ENCODE measurements around the gene PDZD7. TPM values are rescaled to one million over a fixed set of nuclear protein-coding genes. Genes with fewer than 3 reads are reported as not detected.

The PDZD7 gene
- total and polyA plus RNA-seq, 9 of the 15 experiments (the other 6 are each of a cell fraction or from before 2014, with no cell fraction given), result 0.04 to 0.24 (median 0.08) TPM; not detected in 3

- TF ChIP-seq ZNF639 (CRISPR knock-in tag; conservative IDR thresholded peaks at IDR 0.05 in 1 of 2, IDR thresholded peaks at IDR 0.05 in 1 of 2) (peak in 1 of 2 experiments; percentile 68; a peak in 2 of 4 replicates), FIP1L1 (IDR thresholded peaks at IDR 0.05; ENCODE audit: low read depth, low read length, poor library complexity, severe bottlenecking) (peak; percentile 38), RBBP5 (IDR thresholded peaks at IDR 0.05; ENCODE audit: borderline replicate concordance, insufficient read depth, low read length, poor library complexity, severe bottlenecking) (peak; percentile 43), TARDBP (IDR thresholded peaks at IDR 0.05) (peak; percentile 52), CCNT2 (IDR thresholded peaks at IDR 0.05; ENCODE audit: borderline replicate concordance, extremely low read depth, insufficient read length, low read depth, low read length) (peak; percentile 37), ATF1 (CRISPR knock-in tag; IDR thresholded peaks at IDR 0.05) (0 out of 2 replicates have a peak, but pooled peaks have one; percentile 35), ATF1 (tag; IDR thresholded peaks at IDR 0.05) (peak; percentile 84), POLR2G (IDR thresholded peaks at IDR 0.05; ENCODE audit: low read depth, low read length) (peak; percentile 85), MCM3 (IDR thresholded peaks at IDR 0.05) (no peak), MYC (IDR thresholded peaks at IDR 0.05; ENCODE audit: low read depth, low read length) (peak; percentile 47; the same call in 1 of the 2 replicates), MYC (CRISPR knock-in tag; IDR thresholded peaks at IDR 0.05; ENCODE audit: borderline replicate concordance, low read depth) (no peak), TRIM24 (IDR thresholded peaks at IDR 0.05) (no peak), ZNF785 (CRISPR knock-in tag; IDR thresholded peaks at IDR 0.05) (no peak), MNT (conservative IDR thresholded peaks at IDR 0.05) (peak; percentile 56 to 72), TEAD1 (CRISPR knock-in tag; IDR thresholded peaks at IDR 0.05) (0 out of 4 replicates have a peak, but pooled peaks of 1 of the 2 experiments have one; percentile 9), NONO (IDR thresholded peaks at IDR 0.05; ENCODE audit: low read depth in 2 of 2, low read length in 1 of 2) (peak in 1 of 2 experiments; percentile 52; a peak in 1 of 4 replicates), ZNF586 (CRISPR knock-in tag; conservative IDR thresholded peaks at IDR 0.05) (no peak), E2F4 (CRISPR knock-in tag; IDR thresholded peaks at IDR 0.05; ENCODE audit: low read depth) (no peak), YY1 (IDR thresholded peaks at IDR 0.05; ENCODE audit: borderline replicate concordance in 1 of 3, control insufficient read depth in 1 of 3, extremely low read depth in 1 of 3, insufficient read depth in 3 of 3, insufficient read length in 1 of 3, insufficient replicate concordance in 2 of 3, low read depth in 1 of 3, low read length in 2 of 3) (peak in 1 of 3 experiments; percentile 12), MEF2A (IDR thresholded peaks at IDR 0.05; ENCODE audit: control insufficient read depth, low read depth, low read length) (no peak), KLF13 (tag; IDR thresholded peaks at IDR 0.05; ENCODE audit: borderline replicate concordance, low read depth) (0 out of 2 replicates have a peak, but pooled peaks have one; percentile 30), MBD2 (IDR thresholded peaks at IDR 0.05; ENCODE audit: borderline replicate concordance, low read depth) (no peak)
Observed at GRCh38 chr10:100998991-100999741, 31.8 kb downstream of the PDZD7 start (continued).
